ENCODE measurements around the gene FFAR2.
"Not testable (repeated sequence)": the region's sequence is repeated elsewhere in the genome, so short reads cannot be mapped to it uniquely, and the experiment has no call there.

FFAR2 gene

GRCh38 chr19:35447606-35448469 lies at the start of gene FFAR2:
TSS of gene FFAR2 (plus strand) at chr19:35448257. CDS start at chr19:35449715, 1,458 bp downstream.
- no peak for DNase-seq (ENCODE audit: low spot score)

DNA sequence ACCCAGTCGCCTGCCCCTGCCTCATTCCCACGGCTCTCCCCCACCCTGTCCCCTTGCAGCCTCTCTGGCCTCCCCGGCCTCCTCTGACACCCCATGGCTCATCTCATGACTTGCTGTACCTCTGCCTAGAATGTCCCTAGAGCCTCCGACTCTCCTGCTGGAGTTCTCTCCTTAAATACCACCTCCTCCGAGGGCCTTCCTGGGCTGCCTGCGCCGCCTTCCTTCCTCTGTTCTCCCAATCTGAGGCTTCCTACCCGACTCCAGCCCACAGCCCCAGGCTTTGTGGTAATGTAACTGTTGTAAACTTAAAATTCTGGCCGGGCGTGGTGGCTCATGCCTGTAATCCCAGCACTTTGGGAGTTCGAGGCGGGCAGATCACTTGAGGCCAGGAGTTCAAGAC lies 49.5 kb upstream of the FFAR2 start:
- no peak for DNase-seq (ENCODE audit: low spot score)

- no peak for DNase-seq (ENCODE audit: low spot score)
Observed at GRCh38 chr19:35399231-35399630, 48.8 kb upstream of the FFAR2 start.

DNA sequence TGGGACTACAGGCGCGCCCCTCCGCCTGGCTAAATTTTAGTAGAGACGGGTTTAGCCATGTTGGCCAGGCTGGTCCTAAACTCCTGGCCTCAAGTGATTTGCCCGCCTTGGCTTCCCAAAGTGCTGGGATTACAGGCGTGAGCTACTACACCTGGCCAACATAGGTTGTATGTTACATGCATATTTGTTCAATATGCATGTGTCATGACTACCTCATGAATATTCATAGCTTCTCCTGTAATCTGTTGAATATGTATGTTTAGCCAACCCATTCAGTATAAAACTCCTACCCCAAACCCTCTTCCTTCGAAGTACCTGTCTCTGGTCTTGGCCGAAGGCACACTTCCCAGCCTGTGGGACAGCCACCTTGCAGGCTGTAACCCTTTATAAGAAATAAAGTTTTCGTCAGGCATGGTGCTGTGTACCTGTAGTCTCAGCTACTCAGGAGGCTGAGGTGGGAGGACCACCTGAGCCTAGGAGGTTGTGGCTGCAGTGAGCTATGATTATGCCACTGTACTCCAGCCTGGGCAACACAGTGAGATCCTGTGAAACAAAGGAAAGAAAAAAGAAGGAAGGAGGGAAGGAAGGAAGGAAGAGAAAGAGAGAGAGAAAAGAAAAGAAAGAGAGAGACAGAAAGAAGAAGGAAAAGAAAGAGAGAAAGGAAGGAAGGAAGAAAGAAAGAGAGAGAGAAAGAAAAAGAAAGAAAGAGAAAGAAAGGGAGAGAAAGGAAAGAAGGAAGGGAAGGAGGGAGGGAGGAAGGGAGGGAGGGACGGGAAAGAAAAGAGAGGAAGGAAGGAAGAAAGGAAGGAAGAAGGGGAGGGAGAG lies 47.9 kb upstream of the FFAR2 start:
- DNase-seq (ENCODE audit: low spot score): no peak

- DNase-seq (ENCODE audit: low spot score): no peak
Observed at GRCh38 chr19:35400773-35401100, 47.3 kb upstream of the FFAR2 start.

DNA sequence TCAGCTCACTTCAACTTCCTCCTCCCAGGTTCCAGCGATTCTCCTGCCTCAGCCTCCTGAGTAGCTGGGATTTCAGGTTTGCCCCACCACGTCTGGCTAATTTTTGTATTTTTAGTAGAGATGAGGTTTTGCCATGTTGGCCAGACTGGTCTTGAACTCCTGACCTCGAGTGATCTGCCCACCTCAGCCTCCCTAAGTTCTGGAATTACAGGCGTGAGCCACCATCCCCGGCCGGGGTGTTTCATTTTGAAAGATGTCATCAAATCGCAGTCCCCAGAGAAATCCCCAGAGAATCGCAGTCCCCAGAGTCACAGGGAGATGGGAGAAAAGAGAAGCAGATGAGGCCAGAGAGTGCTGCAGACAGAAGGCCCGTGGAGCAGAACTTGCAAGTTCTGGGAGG lies 46.6 kb upstream of the FFAR2 start:
- not testable (repeated sequence) for DNase-seq (ENCODE audit: low spot score)

DNA sequence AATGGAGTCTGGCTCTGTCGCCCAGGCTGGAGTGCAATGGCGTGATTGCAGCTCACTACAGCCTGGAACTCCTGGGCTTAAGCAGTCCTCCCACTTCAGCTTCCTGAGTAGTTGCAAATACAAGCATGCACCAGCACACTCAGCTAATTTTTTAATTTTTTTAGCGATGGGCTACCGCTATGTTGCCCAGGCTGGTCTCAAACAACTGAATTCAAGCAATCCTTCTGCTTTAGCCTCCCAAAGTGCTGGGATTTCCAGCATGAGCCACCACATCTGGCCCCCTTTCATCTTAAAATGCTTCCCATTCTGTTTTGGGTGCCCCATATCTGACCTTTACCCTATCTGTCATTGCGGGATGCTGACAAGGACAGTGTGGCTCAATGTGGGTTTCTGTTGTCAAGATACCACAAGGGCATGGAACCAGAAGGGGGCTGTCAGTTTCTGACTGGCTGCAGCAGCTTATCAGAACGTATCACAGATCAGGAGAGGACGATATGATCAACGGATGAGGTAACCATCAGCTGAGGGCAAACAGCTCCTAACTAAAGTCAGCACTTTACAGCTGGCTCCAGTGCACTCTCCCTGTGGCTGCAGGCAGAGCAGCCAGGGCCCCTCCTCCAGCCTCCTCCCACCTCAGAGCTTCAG lies 44.8 kb upstream of the FFAR2 start:
- DNase-seq (ENCODE audit: low spot score): no peak

DNA sequence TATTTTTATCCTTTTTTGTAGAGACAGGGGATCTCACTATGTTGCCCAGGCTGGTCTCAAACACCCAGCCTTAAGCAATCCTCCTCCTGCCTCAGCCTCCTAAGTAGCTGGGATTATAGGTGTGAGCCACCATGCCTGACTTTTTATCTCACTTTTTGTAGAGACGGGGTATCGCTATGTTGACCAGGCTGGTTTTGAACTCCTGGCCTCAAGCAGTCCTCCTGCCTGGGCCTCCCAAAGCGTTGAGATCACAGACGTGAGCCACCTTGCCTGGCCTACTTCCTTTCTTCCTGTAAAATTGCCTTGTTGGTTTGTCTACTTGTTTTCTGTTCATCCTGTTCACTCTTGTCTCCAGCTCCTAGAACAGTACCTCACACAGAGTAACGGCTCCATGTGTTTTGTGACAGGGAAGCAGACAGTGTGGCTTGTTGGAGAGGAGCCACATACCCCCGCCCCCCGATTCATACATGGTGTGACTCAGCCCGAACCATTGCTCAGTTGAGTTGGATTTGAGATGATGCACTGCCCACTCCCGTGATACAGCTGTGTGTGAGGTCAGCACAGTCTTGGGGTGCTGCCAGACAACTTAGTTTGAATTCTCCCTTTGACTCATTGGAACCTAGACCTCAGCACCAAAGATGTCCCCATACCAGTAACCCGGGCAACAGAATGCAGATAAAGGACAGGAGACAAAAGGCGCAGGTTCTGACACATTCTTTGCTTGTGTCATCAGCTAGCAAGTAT lies 43.0 kb upstream of the FFAR2 start:
- no peak for DNase-seq (ENCODE audit: low spot score)

DNA sequence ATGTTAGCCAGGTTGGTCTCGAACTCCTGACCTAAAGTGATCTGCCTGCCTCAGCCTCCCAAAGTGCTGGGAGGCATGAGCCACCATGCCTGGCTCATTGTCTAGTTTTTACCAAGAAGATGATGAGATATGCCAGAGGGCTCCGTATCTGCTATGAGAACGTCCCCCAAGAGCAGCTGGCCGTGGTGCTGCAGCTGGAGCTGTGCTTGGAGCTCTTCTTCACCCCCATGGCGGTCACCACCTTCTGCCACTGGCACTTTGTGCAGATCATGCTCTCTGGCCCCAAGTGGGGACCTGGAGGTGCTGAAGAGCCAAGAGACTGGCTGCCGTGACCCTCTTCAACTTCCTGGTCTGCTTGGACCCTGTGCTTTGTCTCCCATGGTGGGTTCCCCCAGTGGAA lies 40.4 kb upstream of the FFAR2 start:
- no peak for DNase-seq (ENCODE audit: low spot score)

DNA sequence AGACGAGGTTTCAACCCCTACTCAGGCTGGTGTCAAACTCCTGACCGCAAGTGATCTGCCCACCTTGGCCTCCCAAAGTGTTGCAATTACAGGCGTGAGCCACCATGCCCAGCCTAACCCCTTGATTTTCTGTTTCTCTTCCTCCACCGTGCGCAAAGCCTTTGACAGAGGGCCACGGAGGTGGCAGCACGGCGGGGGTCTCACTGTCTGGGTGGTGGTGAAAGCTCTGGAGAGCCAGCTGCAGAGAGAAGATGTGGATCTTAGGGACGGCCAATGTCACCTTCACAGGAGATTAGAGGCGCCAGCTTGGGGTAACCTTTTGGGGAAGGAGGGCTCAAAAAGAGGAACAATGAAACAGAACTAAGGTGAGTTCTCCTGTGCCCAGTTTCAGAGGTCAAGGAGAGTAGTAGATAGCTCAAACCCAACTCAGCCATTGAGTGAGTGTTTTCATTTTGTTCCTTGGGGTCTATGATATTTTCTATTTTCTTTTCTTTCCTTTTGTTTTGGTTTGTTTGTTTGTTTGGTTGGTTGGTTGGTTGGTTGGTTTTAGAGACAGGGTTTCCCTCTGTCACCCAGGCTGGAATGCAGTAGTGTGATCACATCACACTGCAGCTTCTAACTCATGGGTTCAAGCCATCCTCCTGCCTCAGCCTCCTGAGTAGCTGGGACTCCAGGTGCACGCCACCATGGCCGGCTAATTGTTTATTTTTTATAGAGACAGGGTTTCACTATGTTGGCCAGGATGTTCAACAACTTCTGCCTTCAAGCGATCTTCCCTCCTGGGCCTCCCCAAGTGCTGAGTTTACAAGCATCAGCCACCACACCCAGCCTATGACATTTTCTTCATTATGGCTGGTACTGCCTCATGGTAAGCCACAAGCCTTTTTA lies 39.5 kb upstream of the FFAR2 start:
- DNase-seq (ENCODE audit: low spot score): no peak

DNA sequence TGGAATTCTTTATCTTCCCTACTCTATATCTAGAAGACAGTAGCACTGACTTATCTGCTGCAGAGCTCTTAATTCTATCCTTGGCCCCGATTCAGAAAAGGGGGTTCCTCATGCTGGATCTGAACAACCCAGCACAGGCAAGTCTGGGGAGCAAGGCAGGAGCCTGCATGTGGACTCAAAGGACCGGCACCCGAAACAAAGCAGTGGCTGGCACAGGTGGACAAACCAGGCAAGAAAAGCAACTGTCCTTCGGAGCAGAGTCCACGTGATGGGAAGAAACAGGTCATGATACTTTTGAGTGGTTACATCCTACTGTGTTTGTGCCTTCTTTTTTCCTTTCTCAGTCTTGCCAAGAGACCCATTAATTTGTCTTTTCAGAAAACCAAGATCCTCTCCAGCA lies 38.9 kb upstream of the FFAR2 start:
- no peak for DNase-seq (ENCODE audit: low spot score)

DNA sequence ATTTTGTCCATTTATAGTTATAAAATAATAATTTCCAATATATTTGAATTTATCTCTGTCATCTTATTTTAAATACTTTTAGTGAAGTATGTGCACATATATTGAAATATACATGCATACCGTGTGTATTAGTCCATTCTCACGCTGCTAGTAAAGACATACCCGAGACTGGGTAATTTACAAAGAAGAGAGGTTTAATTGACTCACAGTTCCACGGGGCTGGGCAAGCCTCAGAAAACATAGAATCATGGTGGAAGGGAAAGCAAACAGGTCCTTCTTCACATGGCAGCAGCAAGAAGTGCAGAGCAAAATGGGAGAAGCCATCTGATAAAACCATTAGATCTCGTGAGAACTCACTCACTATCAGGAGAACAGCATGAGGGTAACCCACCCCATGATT lies 37.6 kb upstream of the FFAR2 start:
- DNase-seq (ENCODE audit: low spot score): no peak

DNA sequence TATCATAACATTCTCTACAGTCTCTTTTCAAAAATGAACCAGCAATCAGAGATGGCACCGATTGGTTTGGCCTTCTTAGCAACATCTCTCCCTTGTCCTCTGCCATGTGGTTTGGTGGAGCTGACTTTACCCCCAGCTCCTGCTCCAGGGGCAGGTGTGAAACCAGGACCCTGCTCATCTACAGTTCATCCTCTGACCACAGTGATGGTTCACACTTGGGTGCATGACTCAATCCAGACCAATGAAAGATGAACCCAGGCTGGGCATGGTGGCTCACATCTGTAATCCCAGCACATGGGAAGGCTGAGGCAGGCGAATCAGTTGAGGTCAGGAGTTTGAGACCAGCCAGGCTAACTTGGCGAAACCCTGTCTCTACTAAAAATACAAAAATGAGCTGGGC lies 33.6 kb upstream of the FFAR2 start:
- DNase-seq (ENCODE audit: low spot score): no peak

GRCh38 chr19:35416331-35416730 lies 31.7 kb upstream of the FFAR2 start:
- DNase-seq (ENCODE audit: low spot score): no peak

- no peak for DNase-seq (ENCODE audit: low spot score)
Observed at GRCh38 chr19:35417278-35417677, 30.8 kb upstream of the FFAR2 start.

DNA sequence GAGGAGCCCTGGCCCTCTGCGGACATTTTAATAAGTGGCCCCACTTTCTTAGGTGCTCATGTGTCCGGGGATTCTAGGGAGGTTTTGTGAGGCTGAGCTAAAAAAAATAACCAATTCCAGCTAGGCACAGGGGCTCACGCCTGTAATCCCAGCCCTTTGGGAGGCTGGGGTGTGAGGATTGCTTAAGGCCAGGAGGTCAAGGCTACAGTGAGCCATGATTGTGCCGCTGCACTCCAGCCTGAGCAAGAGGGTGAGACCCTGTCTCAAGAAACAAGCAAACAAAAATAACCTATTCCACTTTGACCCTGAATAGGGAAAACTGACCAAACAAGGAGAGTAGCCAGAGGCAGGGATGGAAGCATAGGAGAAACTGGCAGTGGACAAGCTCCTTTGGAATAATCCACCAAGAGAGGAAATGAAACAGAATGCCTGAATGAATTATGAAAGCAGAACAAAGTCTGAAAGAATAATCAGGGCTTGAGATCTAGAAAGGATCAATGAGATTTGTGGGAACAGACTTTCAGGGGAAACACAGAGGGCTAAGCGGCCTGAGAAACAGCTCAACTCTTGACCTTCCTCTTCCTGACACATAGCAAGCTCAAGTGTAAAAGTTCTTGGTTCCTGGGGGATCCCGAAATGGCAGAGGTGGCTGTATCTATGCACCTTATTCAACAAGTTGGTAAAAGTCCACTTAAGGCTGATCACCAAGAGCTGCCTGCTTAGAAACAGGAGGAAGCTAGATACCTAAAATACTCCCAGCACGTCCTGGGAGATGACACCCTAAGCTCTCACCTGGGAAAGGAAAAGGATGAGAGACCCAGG lies 30.1 kb upstream of the FFAR2 start:
- DNase-seq (ENCODE audit: low spot score): no peak

DNA sequence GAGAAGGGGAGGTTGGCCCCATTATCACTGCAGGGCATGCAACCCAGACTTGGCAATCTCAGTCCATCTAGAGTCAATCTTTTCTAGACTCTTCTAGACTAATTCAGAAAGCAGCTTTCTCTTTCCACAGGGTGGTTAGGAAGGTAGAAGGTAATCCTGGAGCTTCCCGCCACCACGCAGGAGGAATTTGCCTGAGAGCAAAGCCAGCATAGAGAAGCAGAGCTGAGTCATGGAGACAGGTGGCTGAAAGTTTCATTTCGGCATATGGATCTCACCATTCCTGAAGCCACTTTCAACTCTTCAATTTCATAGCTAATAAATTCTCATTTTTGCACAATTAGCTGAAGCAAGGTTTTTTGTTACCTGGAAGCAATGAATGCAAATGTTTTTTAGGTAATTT lies 29.0 kb upstream of the FFAR2 start:
- DNase-seq (ENCODE audit: low spot score): no peak

GRCh38 chr19:35419805-35420204 lies 28.3 kb upstream of the FFAR2 start:
- DNase-seq (ENCODE audit: low spot score): no peak

GRCh38 chr19:35421362-35421761 lies 26.7 kb upstream of the FFAR2 start:
- no peak for DNase-seq (ENCODE audit: low spot score)

DNA sequence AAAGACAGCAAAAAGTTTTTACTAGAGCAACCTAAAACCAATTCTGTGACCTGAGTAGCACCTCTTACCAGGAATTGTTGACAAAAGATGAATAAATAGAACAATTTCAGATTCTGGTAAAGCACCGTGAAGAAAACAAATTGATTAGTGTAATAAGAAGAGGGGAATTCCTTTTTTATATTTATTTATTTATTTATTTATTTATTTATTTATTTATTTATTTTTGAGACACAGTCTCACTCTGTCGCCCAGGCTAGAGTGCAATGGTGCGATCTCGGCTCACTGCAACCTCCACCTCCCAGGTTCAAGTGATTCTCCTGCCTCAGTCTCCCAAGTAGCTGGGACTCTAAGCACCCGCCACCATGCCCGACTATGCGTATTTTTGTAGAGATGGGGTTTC lies 24.7 kb upstream of the FFAR2 start:
- not testable (repeated sequence) for DNase-seq (ENCODE audit: low spot score)

Data from HuH-7 (cell line).